Endodermal cell (in vitro differentiated cells): ENCODE data around the gene CERS5. TPM values are rescaled to one million over a fixed set of nuclear protein-coding genes. Genes with fewer than 3 reads are reported as not detected.

Experiments used
- DNase-seq: peaks from one replicate; pipeline ENCODE4 v3.0.0-alpha.2; 2017
- H3K27ac ChIP-seq: 2 replicates; pipeline ENCODE4 v1.5.1; 2013; ENCODE audit warnings: mild to moderate bottlenecking, low read depth, low read length, moderate library complexity
- H3K27me3 ChIP-seq: 2 replicates; pipeline ENCODE4 v1.6.1; 2013; ENCODE audit warnings: mild to moderate bottlenecking, low read length, moderate library complexity; ENCODE audit not compliant: insufficient read depth, control insufficient read depth, poor library complexity, severe bottlenecking
- H3K36me3 ChIP-seq: 2 replicates; pipeline ENCODE4 v1.7.0; 2013; ENCODE audit warnings: mild to moderate bottlenecking, low read length, moderate library complexity; ENCODE audit not compliant: control insufficient read depth, insufficient read depth
- H3K4me1 ChIP-seq: one replicate; pipeline ENCODE4 v1.7.0; 2013; ENCODE audit warnings: low read length; ENCODE audit not compliant: control insufficient read depth, insufficient read depth
- H3K4me3 ChIP-seq: 2 replicates; pipeline ENCODE4 v1.5.1; 2013; ENCODE audit warnings: mild to moderate bottlenecking, low read length, moderate library complexity
- H3K9ac ChIP-seq: 2 replicates; pipeline ENCODE4 v1.6.1; 2013; ENCODE audit warnings: mild to moderate bottlenecking, low read length, moderate library complexity; ENCODE audit not compliant: poor library complexity, severe bottlenecking; ENCODE audit errors: extremely low read depth
- H3K9me3 ChIP-seq: 2 replicates; pipeline ENCODE4 v1.6.1; 2013; ENCODE audit warnings: mild to moderate bottlenecking, low read length, moderate library complexity; ENCODE audit not compliant: control insufficient read depth
- H3K27ac Mint-ChIP-seq: 2 replicates; pipeline ENCODE4 v1.8.0; 2020; ENCODE audit warnings: mixed read lengths
- H3K27me3 Mint-ChIP-seq: 2 replicates; pipeline ENCODE4 v1.8.0; 2021; ENCODE audit warnings: mild to moderate bottlenecking, mixed read lengths; ENCODE audit not compliant: insufficient read depth
- H3K36me3 Mint-ChIP-seq: 2 replicates; pipeline ENCODE4 v1.8.0; 2020; ENCODE audit warnings: low read depth, mixed read lengths
- H3K4me1 Mint-ChIP-seq: 2 replicates; pipeline ENCODE4 v1.8.0; 2020; ENCODE audit warnings: mixed read lengths
- H3K4me3 Mint-ChIP-seq: 2 replicates; pipeline ENCODE4 v1.8.0; 2020; ENCODE audit warnings: mild to moderate bottlenecking, moderate library complexity, mixed read lengths
- H3K9me3 Mint-ChIP-seq: 2 replicates; pipeline ENCODE4 v1.8.0; 2020; ENCODE audit warnings: mild to moderate bottlenecking, mixed read lengths
- WGBS, 2 experiments: methylation state at CpG; one replicate each; pipeline versions ENCODE4 v1.1.5 to v1.1.7; 2013; ENCODE audit warnings: missing lambda C conversion rate in 2 of 2, mixed read lengths in 1 of 2; ENCODE audit not compliant: insufficient coverage in 1 of 2, insufficient read length in 1 of 2; 5-methylcytosine and 5-hydroxymethylcytosine counted together
- total RNA-seq, 2 donors: library from RNA; stranded (reverse); fragmentation: NEBNext Ultra II Directional in 1 of 2; extraction: Animal tissue kit (Norgen Biotek cat#: 25700) in 1 of 2; gene quantifications; 2 replicates in 1 of 2; 3 replicates in 1 of 2; pipeline ENCODE4 v1.2.1, GENCODE V29; 2021
- TF ChIP-seq, protein P1 (sequence below): fragments of 200-600 bp; sonication (generic); conservative IDR thresholded peaks from 2 replicates; pipeline ENCODE4 v1.5.0; 2021; ENCODE audit warnings: antibody characterized with exemption, mild to moderate bottlenecking

Gene CERS5
- total RNA-seq, 2 donors from 2014 or later = 59.7 to 65.5 TPM

DNA sequence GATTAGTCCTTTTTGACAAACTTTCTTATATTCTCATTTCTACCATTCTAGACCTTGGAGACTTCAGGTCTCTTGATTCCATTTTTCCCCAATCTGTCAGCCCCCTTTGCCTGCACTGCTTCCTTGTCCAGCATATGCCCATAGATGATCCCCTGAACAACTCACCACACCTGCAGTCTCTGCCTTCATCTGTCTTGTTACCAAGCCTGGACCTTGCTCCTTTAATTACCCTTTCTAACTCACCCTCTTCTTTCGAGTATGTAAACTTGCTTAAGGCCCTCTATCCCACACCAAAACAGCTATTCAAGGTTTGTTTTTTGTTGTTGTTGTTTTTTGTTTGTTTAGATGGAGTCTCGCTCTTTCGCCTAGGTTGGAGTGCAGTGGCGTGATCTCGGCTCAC lies 45.5 kb downstream of the CERS5 start:
- H3K27me3 Mint-ChIP-seq = no peaks in the 10 kb centered on the region
- TF ChIP-seq, protein P1, sequence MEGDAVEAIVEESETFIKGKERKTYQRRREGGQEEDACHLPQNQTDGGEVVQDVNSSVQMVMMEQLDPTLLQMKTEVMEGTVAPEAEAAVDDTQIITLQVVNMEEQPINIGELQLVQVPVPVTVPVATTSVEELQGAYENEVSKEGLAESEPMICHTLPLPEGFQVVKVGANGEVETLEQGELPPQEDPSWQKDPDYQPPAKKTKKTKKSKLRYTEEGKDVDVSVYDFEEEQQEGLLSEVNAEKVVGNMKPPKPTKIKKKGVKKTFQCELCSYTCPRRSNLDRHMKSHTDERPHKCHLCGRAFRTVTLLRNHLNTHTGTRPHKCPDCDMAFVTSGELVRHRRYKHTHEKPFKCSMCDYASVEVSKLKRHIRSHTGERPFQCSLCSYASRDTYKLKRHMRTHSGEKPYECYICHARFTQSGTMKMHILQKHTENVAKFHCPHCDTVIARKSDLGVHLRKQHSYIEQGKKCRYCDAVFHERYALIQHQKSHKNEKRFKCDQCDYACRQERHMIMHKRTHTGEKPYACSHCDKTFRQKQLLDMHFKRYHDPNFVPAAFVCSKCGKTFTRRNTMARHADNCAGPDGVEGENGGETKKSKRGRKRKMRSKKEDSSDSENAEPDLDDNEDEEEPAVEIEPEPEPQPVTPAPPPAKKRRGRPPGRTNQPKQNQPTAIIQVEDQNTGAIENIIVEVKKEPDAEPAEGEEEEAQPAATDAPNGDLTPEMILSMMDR = no peak

DNA sequence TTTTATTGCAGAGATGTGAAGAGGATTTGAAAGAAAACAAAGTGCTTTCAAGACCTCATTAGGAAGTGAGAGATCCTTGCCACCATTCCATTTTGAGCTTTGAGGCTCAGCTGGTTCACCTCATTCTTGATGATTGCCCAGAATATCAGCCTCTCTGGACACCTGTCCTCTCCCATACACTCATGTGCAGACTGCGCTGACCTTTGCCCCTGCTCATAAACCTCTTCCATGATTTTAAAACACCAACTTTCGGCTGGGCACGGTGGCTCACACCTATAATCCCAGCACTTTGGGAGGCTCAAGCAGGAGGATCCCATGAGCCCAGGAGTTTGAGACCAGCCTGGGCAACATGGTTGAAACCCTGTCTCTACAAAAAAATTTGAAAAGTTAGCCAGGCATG lies 46.2 kb downstream of the CERS5 start:
- H3K9me3 ChIP-seq = no peaks in the 10 kb centered on the region
- no peak overlapping the region for H3K4me3 Mint-ChIP-seq
- no peaks in the 10 kb centered on the region for H3K27me3 Mint-ChIP-seq

More for the DNA sequence above, 45.5 kb downstream of the CERS5 start:
- H3K27ac Mint-ChIP-seq = no peak overlapping the region
- peaks cover 26% of the 10 kb centered on the region for H3K36me3 Mint-ChIP-seq
- Histone ChIP-seq H3K27ac (no peak overlapping the region), H3K36me3 (peaks cover 6% of the 10 kb centered on the region), H3K27me3 (no peaks in the 10 kb centered on the region), H3K4me3 (no peak overlapping the region), H3K9ac (no peak overlapping the region), H3K9me3 (no peaks in the 10 kb centered on the region), H3K4me1 (no peaks in the 10 kb centered on the region)
- WGBS, 2 experiments = 87 to 90% methylated on average over 3 to 5 of the region's 5 CpGs
- H3K9me3 Mint-ChIP-seq = no peaks in the 10 kb centered on the region
- no peaks in the 10 kb centered on the region for H3K4me1 Mint-ChIP-seq
- DNase-seq = no peak
- no peak overlapping the region for H3K4me3 Mint-ChIP-seq

DNA sequence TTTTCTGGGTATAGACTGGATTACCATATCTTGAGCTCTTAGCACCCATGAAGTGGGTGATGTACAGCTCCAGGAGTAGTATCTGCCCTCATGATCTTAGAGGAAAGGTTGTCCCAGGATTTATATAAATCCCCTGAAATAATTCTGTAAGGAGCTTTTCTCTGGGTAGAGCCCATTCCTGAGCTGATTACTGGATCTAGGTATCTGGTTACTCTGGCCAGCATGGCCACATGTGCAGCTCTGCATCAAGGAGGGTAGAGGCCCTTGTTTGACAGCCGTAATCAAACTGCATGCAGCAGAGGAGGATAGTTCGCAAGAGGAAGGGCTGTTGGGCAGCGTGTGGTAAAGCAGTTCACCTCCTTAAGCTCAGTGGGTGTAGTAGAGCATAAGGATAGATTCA lies 46.6 kb downstream of the CERS5 start:
- H3K9me3 Mint-ChIP-seq = no peaks in the 10 kb centered on the region
- Histone ChIP-seq H3K9me3 (no peaks in the 10 kb centered on the region), H3K36me3 (peaks cover 9% of the 10 kb centered on the region), H3K4me1 (no peaks in the 10 kb centered on the region), H3K27me3 (no peaks in the 10 kb centered on the region), H3K4me3 (no peak overlapping the region), H3K9ac (no peak overlapping the region), H3K27ac (no peak overlapping the region)
- no peak overlapping the region for H3K27ac Mint-ChIP-seq
- H3K36me3 Mint-ChIP-seq = peaks cover 32% of the 10 kb centered on the region
- TF ChIP-seq, protein P1 = no peak
- 90 to 93% methylated on average over 3 of the region's 3 CpGs for WGBS, 2 experiments
- no peak overlapping the region for H3K4me3 Mint-ChIP-seq
- no peaks in the 10 kb centered on the region for H3K4me1 Mint-ChIP-seq
- no peak for DNase-seq
- no peaks in the 10 kb centered on the region for H3K27me3 Mint-ChIP-seq

More for the DNA sequence above, 46.2 kb downstream of the CERS5 start:
- TF ChIP-seq, protein P1 = no peak
- no peaks in the 10 kb centered on the region for H3K9me3 Mint-ChIP-seq
- H3K36me3 Mint-ChIP-seq = peaks cover 29% of the 10 kb centered on the region
- no peak for DNase-seq
- no peak overlapping the region for H3K9ac ChIP-seq
- no peaks in the 10 kb centered on the region for H3K4me1 Mint-ChIP-seq
- H3K4me3 ChIP-seq = no peak overlapping the region
- H3K36me3 ChIP-seq = peaks cover 5% of the 10 kb centered on the region
- whole genome bisulfite sequencing, 2 experiments = 67 to 95% methylated on average over 1 to 3 of the region's 3 CpGs
- H3K27me3 ChIP-seq = no peaks in the 10 kb centered on the region
- no peak overlapping the region for H3K27ac ChIP-seq
- H3K4me1 ChIP-seq = no peaks in the 10 kb centered on the region
- H3K27ac Mint-ChIP-seq = no peak overlapping the region
